GM18499 (cell line): ENCODE measurements around the gene SEMA7A.

Experiments
- ATAC-seq: cut with Tn5 transposase; IDR thresholded peaks from one replicate; pipeline ENCODE4 v1.9.1; 2021; ENCODE audit warnings: moderate number of reproducible peaks; ENCODE audit not compliant: insufficient read depth, unreplicated experiment

The SEMA7A gene

DNA sequence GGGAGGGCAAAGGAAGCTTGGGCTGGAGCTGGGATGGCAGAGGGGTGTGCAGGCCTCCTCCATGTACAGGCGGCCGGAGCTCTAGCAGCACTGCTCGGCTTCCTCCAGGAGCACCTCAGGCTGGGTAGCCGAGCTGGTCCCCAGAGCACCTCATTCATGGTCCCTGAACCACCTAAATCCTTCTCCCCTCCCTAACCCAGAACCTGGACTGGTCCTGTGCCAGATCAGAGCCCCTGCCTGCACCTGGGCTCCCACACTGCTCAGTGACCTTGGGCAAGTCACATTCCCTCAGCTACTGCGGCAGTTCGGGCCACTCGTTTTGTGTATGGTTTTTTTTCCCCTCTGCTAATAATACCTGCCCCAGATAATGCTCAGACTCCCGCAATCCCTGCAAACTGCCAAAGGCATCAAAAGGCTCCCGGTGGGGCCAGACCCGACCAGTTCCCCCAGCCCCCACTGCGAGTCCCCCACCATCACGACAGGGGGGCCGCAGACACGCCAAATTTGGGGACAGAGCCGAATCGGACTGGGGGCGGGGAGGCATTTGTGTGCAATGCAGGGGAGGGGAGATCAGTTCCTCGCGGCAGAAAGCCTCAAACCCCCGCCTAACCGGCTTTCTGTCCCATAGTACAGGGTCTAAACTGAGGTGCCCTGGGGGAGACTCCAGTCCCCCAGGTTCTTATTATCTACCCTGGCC lies 1.3 kb downstream of the SEMA7A start:
- ATAC-seq: no peak

DNA sequence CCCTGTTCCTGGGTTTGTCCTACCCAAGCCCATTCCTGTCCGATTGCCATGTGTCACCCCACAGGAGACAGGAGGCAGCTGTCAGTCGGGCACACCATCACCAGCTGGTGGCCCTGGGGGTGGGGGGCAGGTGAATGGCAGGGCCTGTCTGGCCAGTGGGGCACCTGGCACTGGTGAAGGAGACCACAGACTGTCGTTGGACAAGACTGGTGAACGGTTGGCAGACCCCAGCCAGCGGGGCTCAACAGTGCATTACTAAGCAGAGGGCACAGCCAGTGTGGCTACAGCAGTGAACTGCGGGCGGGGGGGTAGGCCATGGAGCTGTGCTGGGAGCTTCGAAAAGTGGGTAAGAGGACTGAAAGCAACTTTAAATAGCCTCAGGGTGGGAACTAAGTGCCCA lies 2.1 kb downstream of the SEMA7A start:
- no peak for ATAC-seq

DNA sequence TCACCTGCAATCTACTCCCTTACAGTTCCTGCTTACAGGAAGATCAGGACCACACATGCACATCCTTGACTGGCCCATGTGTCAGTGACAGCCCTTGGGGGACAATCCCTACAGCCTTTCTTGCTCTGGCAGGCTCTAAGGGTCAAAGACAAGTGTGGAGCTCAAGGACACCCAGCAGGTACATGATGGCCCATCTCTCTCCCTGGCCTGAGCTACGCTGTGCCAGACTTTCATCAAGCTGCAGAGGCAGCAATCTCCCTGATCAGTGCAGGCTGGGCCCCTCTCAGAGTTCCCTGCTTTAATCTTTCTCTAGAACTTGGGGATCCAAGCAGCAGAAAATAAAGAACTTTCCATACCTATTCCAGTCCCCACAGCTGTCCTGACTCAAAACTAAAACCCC lies 2.6 kb downstream of the SEMA7A start:
- no peak for ATAC-seq

DNA sequence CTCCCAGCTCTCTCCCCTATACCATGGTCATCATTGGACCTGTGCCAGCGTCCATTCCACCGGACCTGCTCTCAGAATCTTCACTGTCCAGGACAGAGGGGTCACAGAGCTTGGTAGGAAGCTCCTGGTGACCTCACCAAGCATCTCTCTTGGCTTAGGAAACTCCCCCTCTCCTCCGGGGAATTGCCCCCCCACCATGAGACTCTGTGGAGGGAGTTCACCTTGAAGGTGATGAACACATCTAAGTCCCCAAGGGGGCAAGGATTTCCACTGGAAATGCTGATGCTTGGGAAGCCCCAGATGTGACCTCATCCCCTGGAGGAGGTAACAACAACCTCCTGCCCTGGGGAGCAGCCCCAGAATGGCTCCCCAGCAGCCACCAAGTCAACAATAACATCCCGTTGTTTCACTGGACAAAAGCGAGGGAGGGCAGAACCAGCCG lies 3.2 kb downstream of the SEMA7A start:
- ATAC-seq: no peak

DNA sequence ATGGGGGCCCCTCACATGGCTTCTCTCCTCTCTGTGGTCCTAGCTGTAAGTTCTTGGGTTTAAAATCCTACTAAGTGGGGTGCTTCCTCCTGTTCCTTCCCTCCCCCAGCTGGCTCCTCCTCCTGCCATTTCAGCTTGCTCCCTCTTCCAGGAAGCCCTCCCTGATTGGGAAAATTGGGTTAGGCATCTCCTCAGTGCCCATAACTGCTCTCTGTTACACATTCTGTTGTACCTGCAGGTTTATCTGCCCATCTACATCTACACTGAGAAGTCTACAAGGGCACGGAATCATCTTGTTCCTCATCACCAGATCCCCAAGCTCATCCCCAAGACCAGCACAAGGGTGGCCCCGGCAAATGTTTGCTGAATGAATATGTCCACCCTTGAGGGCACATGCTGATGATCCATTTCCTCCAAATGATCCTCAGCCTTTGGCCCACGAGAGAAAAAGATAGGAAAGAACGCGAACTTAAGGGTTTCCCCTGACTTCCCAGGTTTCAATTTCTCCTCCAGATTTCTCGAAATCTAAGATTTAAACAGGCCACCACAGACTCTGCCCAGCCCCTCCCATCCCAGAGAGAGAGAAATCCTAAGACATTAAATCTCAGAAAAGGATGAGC lies 3.9 kb downstream of the SEMA7A start:
- no peak for ATAC-seq

DNA sequence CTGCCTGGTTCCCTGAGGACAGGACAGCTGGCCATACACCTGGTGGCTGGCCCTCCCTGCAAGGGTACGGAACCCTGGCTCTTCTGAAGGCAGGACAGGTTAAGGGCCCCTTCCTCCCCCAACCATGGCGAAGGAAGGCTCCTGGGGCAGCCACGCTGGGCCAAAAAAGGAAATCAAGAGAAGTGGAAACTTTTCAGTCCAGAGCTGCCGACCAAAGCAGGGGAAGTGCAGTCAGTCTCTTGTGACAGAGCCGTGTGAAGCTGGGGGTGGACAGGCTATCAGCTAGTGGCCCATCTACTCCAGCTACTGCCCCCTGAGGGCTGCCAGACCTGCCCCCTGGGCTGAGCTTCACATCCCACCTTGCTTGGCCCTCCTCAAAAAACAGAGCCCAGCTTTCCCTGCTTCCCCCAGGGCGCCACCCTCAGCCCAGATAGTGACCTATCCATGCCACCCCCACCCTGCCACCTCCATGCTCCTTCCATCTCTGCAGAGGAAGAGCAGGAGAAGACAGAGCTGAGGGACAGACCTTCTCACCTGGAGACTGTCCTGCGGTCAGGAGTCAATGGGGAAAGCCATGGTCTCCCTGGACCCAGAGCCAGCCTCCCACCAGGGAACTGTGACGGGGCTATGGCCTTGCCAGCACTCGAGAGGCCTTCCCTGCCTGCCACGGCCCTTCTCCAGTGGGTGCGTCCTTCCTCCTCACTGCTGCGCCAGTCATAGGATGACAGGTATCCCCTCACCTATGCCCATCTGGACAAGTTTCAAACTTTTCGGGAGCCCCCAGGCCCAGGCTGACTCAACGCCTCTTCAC lies 4.6 kb downstream of the SEMA7A start:
- ATAC-seq: no peak

DNA sequence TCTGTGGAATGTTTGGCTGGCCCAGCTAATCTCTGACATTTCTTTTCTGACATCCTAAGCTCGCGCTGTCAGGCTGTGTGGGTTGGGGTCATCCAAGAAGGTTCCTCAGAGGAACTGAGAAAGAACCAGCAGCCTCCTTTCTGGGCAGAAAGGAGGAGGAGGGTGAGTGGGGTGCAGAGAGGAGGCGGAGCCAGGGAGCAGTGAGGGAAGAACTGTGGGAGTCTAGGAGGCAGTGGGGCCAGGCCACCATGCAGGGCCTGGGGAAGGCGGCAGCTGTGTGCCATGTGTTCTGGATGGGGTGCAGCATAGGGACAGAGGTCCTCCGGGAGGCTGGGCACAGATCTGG lies 5.3 kb downstream of the SEMA7A start:
- ATAC-seq: no peak

DNA sequence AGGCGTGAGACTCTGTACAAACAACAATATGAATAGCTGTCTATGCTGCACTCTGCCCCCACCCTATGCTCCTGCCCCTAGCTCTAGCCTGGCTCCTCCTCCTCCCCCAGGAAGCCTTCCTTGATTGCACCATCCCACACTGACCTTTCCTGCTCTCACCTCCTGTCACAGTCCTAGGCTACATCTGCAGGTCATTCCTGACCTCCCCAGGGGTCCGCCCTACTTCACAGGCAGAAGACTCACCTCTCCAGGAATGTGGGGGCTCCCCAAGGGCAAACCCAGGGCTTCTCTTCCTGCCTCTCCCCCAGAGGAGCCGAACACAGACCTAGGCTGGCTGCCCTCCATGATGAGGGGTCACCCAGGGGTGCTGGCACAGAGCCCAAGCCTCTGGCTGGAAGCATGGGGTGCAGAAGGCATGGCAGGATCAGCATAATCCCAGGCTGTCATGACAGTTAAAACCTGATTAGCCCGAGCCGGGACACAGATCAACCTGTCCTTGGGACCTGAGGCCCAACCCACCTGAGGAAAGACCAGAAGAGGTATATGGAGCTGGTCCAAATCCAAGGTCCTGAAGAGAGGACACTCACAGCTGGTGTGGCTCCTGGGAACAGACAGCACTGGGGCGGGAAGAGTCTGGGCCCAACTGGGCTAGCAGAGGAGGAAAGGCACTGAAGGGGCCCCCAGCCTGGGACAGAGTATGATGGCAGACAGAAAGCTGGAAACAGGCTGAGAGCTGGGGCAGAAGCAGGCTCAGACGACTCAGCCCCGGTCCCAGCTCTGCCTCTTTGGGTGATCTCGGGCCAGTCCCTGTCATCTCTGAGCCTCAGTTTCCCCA lies 5.9 kb downstream of the SEMA7A start:
- ATAC-seq: no peak

DNA sequence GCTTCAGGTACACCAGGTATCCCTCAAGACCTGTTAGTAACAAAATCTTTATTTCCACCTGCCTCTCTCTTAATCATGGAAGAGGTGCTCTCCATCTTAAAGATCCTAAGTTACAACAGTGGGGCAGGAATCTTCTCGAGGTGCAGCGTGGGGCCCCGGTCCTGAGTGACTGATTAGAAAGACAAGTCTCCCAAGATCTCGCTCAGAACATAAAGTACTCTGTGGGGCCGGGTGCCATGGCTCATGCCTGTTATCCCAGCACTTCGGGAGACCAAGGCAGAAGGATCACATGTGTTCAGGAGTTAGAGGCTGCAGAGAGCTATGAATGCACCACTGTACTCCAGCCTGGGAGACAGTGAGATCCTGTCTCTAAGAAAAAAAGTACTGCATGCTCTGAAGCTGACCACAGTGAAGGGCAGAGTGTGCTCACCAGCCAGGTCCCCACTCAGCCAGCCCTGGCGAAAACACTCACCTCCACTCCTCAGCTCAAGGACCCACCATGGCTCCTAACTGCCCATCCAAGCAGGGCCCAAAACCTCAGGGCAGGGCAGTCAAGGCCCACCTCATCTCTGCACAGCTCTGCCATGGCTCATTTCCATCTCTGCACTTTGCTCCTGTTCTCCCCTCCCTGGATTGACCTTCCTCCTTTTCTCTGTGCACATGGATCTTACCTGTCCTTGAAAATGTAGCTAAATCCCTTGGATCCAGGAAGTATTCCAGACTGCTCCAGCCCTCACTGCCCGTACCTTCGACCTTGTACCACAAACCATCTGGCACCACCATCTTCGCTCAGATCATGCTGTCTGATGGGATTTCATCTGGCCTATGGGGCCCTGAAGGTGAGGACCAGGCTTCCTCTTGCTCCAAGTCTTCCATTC lies 7.1 kb downstream of the SEMA7A start:
- no peak for ATAC-seq

DNA sequence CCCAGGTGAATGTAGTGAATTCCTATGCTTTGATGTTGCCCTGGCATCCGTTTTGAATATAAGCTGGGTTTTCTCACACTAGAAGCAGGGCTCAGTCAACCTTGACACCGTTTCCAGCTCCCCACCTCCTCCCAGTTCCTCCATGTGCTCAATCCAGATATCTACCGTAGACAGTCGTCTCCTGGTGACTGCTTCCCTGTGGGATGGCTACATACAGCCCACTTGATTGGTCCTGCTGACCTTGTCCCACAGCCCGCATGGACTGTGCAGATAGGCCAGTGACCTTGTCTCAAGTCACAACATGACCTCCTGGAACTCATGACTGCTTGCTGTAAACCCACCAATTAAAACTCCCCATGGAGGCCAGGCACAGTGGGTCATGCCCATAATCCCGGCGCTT lies 8.1 kb downstream of the SEMA7A start:
- no peak for ATAC-seq

DNA sequence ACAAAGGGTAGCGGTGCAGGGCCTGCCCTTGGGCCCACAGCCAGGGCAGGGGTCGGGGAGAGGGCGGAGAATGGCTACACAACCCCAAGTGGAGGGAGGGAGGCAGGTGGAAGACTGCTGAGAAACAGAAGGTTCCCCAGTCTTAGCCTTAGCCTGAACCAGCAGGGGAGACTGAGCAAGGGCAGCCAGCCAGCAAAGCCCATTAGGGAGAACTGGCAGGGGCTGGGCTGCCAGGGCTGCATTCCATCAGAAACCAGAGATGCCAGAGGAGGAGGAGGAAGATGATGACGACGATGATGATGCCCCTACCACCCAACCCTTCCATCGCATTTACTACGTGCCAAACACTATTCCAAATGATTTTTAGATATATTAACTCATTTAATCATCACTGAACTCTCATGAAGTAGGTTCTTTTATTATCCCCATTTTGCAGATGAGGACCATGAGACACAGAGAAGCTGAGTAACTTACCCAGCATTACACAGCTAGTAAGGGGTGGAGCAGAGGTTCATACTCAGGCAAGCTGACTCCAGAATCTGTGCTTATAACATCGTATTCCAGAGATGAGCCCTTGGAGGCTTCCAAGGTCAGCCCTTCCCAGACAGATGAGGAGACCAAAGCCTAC lies 8.7 kb downstream of the SEMA7A start:
- ATAC-seq: no peak

DNA sequence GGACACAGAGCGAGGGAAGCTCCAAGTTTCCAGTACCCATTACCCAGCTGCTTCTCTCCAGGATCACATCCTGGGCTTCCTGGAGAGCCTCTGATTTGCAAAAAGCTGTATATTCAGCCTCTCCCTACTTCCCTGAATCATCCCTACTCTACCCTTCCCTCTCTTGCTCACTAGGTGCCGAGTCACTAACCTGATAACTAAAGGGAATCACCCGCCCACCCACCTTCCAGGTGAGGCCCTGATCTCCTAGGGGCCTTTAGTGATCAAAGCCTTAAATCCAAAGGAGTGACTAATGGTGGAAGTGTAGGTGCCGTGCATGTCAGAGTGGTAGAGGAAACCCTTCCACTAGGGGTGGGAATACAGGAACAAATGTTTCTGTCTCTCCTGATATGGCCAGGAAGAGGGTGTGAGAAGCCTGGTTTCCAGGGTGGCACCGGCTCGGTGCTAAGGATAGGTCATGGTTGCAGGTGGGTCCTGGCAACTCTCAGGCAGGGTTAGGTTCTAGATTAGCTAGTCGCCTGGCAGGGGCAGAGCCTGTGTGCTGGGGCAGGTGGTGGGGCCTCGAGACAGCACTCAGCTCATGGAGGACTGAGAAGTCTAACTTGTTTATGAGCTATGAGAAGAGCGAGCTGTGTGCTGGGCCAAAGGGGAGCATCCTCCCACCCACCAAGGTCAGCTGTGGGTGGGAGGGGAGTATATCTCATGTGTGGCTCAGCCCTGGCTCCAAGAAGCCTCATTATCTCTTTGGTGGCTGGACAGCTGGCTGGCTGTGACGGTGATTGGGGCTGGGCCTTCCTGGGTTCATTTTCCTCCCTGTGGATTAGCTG lies 10.1 kb downstream of the SEMA7A start:
- ATAC-seq: no peak

DNA sequence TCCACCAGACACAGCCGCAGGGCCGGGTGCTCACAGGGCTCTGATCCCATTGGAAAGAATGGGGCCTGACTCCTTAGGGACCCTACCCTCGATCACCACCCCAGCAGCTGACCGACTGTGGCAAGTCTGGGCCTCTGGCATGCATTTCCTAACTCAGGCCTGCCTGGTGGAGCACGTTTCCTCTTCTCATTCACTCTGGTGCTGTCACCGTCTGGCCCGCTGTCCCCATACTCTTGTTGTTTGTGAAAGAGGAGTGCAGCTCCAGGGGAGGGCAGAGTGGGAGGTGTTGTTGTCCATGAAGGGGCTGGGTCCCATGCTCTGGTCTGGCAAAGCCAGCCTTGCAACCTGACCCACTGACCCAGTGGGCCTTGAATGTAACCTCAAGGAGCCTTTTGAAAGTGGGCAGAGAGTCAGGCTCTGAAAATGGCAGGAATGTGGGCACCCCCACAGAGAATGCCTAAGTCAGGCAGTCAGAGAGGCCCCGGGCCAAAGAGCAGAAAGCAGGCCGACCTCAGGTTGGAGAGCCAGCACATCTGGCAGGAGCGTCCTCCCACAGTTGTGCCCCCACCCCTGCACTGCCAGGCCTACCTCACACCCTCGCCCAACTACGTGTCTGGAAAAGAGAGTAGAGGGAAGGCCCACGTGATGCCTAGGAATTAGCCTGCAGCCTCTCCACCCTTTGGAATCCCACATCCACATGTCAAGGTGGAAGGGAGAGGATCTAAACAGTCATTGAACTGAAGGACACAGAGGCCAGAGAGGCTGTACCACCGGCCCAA lies 10.9 kb downstream of the SEMA7A start:
- no peak for ATAC-seq

DNA sequence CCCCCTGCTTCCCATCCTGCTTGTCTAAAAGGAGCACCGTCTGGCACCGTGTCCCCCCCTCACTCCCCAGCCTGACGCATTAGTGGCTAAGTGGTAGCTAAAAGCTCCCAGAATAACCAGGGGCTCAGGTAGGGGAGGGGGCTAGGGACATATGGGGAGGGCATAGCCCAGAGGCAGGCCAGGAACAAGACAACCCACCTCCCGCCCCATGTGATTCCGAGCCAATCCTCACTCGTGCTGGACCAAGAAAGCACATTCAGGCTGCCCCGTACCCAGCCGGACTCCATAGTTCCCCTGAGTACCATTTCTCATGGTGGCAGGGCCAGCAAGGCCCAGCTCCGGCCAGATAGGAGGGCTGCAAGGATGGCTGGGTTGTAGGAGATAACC lies 11.5 kb downstream of the SEMA7A start:
- no peak for ATAC-seq

DNA sequence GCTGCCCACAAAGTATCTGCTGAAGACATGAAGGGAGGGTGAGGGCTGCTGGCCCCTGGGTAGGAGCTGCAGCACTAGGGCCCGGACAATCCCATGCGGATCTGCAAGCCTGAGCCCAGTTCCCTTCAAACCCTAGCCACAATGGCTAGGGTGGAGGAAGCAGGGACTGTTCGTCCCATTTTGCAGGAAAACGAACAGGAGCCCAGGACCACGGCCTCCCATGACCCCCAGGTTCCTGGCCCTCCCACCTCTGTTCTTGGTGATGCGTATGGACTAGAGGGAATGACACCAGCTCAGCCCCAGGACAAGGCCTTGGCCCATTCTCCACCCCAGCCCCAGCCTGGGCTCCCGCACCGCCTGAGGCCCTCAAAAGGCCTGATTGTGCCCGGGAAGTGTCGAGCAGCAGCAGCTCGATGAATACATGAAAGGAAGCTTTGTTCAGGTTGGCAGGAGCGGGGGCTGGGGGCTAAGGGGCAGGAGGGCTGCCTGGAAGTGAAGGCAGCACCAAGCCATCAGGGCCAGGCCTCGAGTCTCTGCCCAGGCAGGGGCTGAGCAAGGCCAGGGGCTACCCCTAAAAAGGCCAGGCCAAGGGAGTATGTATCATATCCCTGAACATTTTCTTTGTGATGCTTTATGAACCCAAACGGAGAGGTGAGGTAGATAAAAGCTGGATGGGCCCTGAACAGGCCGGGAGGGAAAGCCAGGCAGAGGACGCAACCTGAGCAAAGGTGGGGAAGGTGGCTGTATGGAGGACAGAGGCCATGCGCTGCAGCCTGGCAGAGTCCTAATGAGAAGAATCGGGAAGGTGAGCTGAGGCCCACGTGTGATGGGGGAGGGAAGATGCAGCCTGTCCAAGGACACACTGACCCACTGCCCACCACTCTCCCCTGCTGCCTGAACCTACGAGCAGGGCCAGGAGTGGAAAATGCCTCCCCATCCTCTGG lies 12.2 kb downstream of the SEMA7A start:
- ATAC-seq: no peak

DNA sequence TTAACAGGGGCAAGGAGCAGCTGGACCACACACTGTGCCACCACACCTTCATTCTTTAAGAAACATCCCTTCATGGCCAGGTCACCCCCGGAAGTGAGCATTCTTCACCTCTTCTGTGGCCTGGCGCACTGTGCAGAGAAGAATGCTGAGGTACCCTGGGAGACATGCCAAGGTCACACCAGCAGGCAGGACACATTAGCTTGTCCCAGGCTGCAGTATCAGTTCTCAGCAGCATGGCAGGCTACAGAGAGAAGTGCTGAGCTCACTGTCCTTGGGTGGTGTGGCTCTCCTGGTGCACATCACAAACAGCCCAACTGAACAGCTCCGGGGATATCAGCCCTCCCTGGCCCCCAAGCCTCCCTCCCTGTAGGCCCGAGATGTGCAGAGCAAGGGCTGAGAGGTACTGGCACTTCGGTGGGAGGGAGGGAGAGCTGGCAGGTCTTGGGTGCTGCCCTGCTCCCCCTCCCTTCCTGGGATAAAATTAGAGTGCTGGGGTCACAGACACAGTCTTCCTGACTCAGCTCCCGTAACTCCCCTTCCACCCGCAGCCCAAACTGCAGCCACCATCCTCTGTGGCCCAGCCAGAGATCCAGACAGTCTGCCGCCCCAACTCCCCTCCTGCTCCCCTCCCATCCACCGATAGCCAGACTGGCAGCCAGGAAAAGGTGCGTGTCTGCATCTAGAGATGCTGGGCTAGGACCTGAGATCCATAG lies 13.4 kb downstream of the SEMA7A start:
- no peak for ATAC-seq
